G401 (cell line): ENCODE results near the gene PODXL2. TPM values are rescaled to one million over a fixed set of nuclear protein-coding genes. Genes with fewer than 3 reads are reported as not detected.
A peak's percentile ranks its signal among the peaks of the same experiment; 100 is the strongest.

Experiments used
- DNase-seq: peaks from one replicate; pipeline ENCODE4 v3.0.0-alpha.2; 2015; ENCODE audit warnings: low spot score
- in situ Hi-C: cut with HindIII; loops from 2 replicates; pipeline ENCODE4 v1.10.0; 2016; ENCODE audit warnings: low sequenced_read_pairs, mixed read lengths
- total RNA-seq: library from RNA; depleted of rRNA; stranded (reverse); fragments of >200 nt; shearing (Covaris generic); gene quantifications from 2 replicates; pipeline ENCODE4 v1.2.3, GENCODE V29; 2014; rRNA removed

The PODXL2 gene
- total RNA-seq, result 46.6 and 66.7 TPM in 2 replicates

- peak; percentile 69 for DNase-seq
- in situ Hi-C loops, result no loop called here
Measured at GRCh38 chr3:127628788-127629466, at the start of gene PODXL2. Gene PODXL2, plus strand, starts transcription at chr3:127629185. Its CDS starts 35 bp downstream, at chr3:127629220.

GRCh38 chr3:127580327-127581060, 48.5 kb upstream of the PODXL2 start:
- in situ Hi-C loops, result no loop called here
- no peak for DNase-seq

- in situ Hi-C loops, result no loop called here
Measured at GRCh38 chr3:127584734-127585133, 44.3 kb upstream of the PODXL2 start.

GRCh38 chr3:127585163-127585812, 43.7 kb upstream of the PODXL2 start:
- DNase-seq, result no peak
- in situ Hi-C loops, result no loop called here

More at GRCh38 chr3:127584734-127585133, 44.3 kb upstream of the PODXL2 start:
- DNase-seq, result no peak

GRCh38 chr3:127585813-127586413, 43.1 kb upstream of the PODXL2 start:
- no peak for DNase-seq
- in situ Hi-C loops, result no loop called here

- in situ Hi-C loops, result no loop called here
- no peak for DNase-seq
Measured at GRCh38 chr3:127587876-127588275, 41.1 kb upstream of the PODXL2 start.

- in situ Hi-C loops, result no loop called here
- no peak for DNase-seq
Measured at GRCh38 chr3:127588806-127589577, 40.0 kb upstream of the PODXL2 start.

GRCh38 chr3:127589600-127590281, 39.2 kb upstream of the PODXL2 start:
- DNase-seq, result no peak
- in situ Hi-C loops, result no loop called here

GRCh38 chr3:127590282-127590592, 38.7 kb upstream of the PODXL2 start:
- peak; percentile 23 for DNase-seq
- in situ Hi-C loops, result no loop called here

- in situ Hi-C loops, result no loop called here
- DNase-seq, result peak; percentile 99
Measured at GRCh38 chr3:127590593-127591465, 38.2 kb upstream of the PODXL2 start, which contains the start of gene TPRA1. Gene TPRA1, minus strand, starts transcription at chr3:127590733. Its CDS starts 10,587 bp downstream, at chr3:127580146.

- in situ Hi-C loops, result no loop called here
- DNase-seq, result no peak
Measured at GRCh38 chr3:127593178-127593577, 35.8 kb upstream of the PODXL2 start.

GRCh38 chr3:127595303-127595702, 33.7 kb upstream of the PODXL2 start:
- no peak for DNase-seq
- in situ Hi-C loops, result no loop called here

GRCh38 chr3:127597020-127597771, 31.8 kb upstream of the PODXL2 start:
- in situ Hi-C loops, result no loop called here
- DNase-seq, result no peak

- no peak for DNase-seq
- in situ Hi-C loops, result no loop called here
Measured at GRCh38 chr3:127598841-127599570, 30.0 kb upstream of the PODXL2 start.

- DNase-seq, result no peak
- in situ Hi-C loops, result no loop called here
Measured at GRCh38 chr3:127600749-127601456, 28.1 kb upstream of the PODXL2 start.

GRCh38 chr3:127604035-127604434, 24.9 kb upstream of the PODXL2 start:
- in situ Hi-C loops, result no loop called here
- DNase-seq, result no peak
